AG10803 (cell line): Measurements from ENCODE around the gene KNDC1.

Source experiments
- DNase-seq: peaks from one replicate; pipeline ENCODE4 v3.0.0; 2010; ENCODE audit warnings: low read depth
- H3K4me3 ChIP-seq: 2 replicates; pipeline ENCODE4 v1.5.1; 2011; ENCODE audit warnings: mild to moderate bottlenecking, low read length, control low read depth
- TF ChIP-seq, protein P1 (sequence below): conservative IDR thresholded peaks from 2 replicates; pipeline ENCODE4 v1.5.1; 2011; ENCODE audit warnings: mild to moderate bottlenecking, low read length, control low read depth, inconsistent platforms

Gene KNDC1

DNA sequence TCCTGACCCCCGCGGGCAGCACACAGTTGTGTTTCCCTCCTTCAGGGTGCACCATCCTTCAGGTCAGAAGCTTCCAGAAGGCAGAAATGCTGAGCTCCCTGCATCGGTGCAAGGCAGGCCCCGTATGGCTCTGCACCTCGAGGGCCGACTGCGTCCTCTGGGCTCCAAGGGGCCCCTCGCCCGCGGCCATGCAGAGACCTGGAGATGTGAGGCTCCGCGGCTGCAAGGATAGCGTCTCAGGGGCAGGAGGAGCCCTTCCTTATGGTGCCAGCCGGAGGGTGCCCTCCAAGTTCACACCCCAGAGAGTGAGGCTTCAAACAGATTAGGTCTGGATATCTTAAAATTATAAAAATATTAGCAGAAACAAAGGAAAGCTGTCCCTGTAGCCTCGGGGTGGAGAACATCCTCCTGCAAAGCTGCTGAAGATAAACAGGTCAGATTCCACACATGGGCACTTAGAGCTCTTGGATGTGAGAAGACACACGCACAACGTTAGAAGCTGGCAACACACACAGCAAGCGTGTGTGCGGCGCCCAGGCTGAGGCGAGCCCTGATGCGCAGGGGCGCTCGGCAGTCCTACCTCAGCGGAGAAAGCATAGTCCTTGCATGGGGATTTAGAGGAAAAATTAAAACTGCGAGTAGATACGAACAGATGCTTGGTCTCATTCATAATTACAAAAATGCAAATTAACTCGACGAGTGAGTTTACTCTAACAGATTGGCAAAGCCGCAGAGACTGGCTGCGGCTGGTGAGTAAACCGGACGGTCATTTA lies 20.4 kb downstream of the KNDC1 start:
- H3K4me3 ChIP-seq: no peak overlapping the region
- no peak for DNase-seq
- TF ChIP-seq, protein P1, sequence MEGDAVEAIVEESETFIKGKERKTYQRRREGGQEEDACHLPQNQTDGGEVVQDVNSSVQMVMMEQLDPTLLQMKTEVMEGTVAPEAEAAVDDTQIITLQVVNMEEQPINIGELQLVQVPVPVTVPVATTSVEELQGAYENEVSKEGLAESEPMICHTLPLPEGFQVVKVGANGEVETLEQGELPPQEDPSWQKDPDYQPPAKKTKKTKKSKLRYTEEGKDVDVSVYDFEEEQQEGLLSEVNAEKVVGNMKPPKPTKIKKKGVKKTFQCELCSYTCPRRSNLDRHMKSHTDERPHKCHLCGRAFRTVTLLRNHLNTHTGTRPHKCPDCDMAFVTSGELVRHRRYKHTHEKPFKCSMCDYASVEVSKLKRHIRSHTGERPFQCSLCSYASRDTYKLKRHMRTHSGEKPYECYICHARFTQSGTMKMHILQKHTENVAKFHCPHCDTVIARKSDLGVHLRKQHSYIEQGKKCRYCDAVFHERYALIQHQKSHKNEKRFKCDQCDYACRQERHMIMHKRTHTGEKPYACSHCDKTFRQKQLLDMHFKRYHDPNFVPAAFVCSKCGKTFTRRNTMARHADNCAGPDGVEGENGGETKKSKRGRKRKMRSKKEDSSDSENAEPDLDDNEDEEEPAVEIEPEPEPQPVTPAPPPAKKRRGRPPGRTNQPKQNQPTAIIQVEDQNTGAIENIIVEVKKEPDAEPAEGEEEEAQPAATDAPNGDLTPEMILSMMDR: no peak

DNA sequence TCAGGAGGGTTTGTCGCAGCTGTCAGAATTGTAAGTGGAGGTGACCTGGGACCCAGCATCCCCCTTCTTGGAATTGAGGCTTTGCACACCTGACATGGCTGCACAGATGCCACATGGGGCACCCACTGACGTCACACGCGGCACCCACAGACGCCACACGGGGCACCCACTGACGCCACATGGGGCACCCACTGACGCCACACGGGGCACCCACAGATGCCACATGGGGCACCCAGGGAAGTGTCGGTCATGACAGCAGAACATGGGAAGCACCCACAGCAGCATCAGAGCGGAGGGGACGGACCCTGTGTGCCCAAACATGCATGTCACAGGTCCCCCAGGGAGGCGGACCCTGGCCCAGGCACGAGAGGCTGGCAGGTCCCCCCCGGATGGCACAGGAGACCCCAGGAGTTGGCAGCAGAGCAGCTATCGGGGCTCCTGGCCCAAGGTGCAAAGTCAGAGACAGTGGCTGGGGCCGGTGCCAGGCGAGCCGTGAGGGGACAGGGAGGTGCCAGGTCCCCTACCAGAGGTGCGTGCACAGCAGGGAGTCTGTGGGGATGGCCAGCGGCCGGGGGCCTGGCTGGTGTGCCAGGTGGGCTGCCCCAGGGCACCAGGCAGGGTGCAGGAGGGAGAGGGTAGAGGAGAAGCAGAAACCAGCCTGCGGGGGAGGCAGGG lies 21.1 kb downstream of the KNDC1 start:
- no peak for DNase-seq
- TF ChIP-seq, protein P1: no peak
- H3K4me3 ChIP-seq: no peak overlapping the region

DNA sequence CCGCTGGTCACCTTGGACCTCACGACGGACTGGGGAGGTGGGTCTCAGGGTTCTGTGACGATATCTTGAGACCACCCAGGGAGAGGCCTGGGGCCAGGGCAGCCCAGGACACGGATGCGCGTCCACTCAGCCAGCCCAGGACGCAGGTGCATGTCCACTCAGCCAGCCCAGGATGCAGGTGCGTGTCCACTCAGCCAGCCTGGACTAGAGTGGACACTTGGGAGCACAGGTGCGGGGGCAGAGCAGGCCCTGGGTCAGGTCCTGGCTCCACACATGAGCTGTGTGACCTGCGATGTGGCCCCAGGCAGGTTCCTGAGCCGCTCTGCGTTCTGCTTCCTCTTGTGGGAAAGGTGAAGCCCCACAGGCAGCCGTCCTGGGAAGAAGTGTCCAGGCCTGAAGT lies 22.2 kb downstream of the KNDC1 start:
- DNase-seq: no peak
- H3K4me3 ChIP-seq: no peak overlapping the region

DNA sequence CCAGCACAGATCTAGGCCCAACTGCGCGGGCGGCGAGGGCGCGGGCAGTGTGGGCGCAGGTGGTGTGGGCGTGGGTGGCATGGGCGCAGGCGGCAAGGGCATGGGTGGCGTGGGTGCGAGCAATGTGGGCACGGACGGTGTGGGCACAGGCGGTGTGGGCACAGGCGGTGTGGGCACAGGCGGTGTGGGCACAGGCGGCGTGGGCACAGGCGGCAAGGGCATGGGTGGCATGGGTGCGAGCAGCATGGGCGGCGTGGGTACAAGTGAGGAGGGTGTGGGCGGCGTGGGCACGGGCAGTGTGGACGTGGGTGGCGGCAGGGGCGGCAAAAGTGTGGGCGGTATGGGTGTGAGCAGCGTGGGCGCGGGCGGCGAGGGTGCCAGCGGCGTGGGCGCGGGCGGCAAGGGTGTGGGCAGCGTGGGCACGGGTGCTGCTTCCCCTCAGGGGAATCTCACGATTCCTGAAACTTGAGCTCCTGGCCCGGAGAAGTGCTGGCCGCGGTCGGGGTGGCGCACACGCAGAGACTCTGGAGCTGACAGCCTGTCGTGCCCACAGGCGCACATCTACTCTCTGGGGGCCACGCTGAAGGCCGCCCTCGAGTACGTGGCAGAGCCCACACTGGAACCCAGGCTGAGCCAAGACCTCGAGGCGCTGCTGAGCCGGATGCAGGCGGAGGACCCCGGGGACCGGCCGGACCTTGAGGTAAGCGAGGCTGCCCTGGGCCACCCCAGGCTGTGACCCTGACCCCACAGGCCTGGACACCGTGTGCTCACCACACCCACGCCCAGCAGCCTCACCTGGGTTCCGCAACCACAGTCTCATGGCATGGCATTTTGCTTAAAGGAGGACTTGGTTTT lies 23.0 kb downstream of the KNDC1 start:
- TF ChIP-seq, protein P1: no peak
- DNase-seq: no peak
- no peak overlapping the region for H3K4me3 ChIP-seq

More for the DNA sequence above, 22.2 kb downstream of the KNDC1 start:
- TF ChIP-seq, protein P1: no peak

DNA sequence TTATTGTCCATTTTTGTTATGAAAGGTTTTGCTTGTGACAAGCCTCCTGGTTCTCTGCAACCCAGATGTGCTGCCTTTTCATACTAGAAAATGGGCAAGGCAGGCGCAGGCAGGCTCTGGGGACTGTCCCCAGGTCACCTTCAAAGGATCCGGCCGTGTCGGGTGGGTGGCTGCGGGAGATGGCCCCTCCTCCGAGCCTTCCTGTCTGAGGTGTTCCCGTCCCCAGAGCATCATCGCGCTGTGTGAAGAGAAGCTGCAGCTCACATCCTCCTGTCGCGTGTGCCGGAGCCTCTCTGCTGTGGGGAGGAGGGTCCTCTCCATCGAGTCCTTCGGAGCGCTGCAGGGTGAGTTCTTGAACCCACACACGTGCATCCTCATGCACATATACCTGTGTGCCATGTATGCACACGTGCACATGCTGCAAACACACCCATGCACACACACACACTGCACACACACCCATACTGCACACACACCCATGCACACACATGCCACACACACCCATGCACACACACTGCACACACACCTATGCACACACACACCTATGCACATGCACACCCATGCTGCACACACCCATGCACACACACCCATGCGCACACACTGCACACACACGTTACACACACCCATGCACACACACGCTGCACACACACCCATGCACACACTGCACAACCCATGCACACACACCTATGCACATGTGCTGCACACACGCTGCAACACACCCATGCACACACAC lies 23.8 kb downstream of the KNDC1 start:
- no peak overlapping the region for H3K4me3 ChIP-seq
- DNase-seq: no peak
- TF ChIP-seq, protein P1: no peak

DNA sequence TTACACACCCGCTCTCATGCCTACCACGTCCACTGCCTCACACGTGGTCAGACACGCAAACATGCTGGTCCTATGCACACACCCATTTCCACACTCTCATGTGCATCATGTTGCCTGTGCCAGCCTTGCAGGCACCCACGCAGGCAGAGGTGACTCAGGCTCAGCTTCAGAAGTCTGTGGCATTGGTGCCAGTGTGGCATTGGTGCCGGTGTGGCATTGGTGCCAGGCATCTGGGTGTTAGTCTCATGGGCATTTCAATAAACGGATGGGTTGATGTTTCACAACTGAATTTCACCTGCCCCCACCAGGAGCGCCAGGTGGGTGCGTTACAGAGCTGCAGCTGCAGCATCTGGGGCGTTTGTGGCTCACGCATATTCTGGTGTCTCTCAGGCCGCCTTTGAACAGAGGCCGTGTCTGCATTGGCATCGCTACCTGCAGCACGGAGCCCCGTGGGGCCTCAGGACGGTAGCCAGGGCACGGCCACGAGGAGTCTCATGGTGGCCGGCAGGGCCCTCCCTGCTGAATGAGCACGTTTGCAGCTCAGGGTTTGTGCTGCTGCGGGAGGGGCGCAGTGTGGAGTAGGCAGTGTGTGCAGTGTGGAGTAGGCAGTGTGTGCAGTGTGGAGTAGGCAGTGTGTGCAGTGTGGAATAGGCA lies 24.7 kb downstream of the KNDC1 start:
- TF ChIP-seq, protein P1: no peak
- DNase-seq: no peak
- H3K4me3 ChIP-seq: no peak overlapping the region
